Measurements from ENCODE around the gene UBE2QL1.

GRCh38 chr5:6510132-6510531 lies 61.5 kb downstream of the UBE2QL1 start:
- no peak for TF ChIP-seq CTCF (IDR thresholded peaks at IDR 0.05)
- TF ChIP-seq POLR2A (IDR thresholded peaks at IDR 0.05; ENCODE audit: low read length) = no peak
- TF ChIP-seq, protein P1, sequence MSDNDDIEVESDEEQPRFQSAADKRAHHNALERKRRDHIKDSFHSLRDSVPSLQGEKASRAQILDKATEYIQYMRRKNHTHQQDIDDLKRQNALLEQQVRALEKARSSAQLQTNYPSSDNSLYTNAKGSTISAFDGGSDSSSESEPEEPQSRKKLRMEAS (IDR thresholded peaks at IDR 0.05) = no peak
- TF ChIP-seq HOXA7 (CRISPR knock-in tag; IDR thresholded peaks at IDR 0.05) = no peak
- TF ChIP-seq, protein P2, sequence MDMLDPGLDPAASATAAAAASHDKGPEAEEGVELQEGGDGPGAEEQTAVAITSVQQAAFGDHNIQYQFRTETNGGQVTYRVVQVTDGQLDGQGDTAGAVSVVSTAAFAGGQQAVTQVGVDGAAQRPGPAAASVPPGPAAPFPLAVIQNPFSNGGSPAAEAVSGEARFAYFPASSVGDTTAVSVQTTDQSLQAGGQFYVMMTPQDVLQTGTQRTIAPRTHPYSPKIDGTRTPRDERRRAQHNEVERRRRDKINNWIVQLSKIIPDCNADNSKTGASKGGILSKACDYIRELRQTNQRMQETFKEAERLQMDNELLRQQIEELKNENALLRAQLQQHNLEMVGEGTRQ (IDR thresholded peaks at IDR 0.05) = no peak
- no peak for TF ChIP-seq EP300 (IDR thresholded peaks at IDR 0.05)
- TF ChIP-seq JUNB (IDR thresholded peaks at IDR 0.05) = no peak
- no peak for TF ChIP-seq REST (IDR thresholded peaks at IDR 0.05)
- TF ChIP-seq MAFK (IDR thresholded peaks at IDR 0.05; ENCODE audit: partially characterized antibody) = no peak
- no peak for TF ChIP-seq RFX5 (IDR thresholded peaks at IDR 0.05)
